ENCODE measurements around the gene DENND2A.

DNA sequence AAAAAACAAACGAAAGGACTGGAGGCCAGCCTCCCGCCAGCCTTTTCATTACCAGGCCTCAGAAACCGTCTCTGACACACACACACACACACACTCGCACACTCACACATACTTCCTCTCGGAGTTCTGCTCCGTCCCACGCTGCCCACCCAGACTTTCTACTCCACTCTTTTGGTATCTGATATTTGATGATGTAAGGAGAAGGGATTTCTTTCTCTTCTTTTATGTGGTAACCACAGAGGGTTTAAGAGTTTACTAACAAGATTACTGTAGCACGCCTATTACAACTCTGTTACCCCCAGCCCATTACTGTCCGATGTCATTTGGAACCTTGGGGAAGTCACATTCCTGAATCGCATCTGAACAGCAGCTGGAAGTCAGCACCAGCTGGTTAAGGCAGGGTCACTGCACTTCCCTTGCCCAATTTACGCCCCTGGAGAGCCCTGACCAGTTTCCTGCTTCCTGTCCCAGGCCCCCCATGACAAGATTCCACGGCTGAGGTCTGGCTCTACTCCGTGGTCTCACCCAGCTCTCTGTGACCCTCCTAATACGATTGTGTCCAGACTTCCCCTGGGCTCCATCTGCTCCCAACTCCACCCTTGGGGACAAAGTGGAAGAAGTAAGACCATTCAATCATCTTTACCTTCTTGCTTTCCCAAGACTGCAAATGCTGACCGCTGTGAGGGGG, 1.1 kb downstream of the DENND2A start:
- TF ChIP-seq, protein P1, sequence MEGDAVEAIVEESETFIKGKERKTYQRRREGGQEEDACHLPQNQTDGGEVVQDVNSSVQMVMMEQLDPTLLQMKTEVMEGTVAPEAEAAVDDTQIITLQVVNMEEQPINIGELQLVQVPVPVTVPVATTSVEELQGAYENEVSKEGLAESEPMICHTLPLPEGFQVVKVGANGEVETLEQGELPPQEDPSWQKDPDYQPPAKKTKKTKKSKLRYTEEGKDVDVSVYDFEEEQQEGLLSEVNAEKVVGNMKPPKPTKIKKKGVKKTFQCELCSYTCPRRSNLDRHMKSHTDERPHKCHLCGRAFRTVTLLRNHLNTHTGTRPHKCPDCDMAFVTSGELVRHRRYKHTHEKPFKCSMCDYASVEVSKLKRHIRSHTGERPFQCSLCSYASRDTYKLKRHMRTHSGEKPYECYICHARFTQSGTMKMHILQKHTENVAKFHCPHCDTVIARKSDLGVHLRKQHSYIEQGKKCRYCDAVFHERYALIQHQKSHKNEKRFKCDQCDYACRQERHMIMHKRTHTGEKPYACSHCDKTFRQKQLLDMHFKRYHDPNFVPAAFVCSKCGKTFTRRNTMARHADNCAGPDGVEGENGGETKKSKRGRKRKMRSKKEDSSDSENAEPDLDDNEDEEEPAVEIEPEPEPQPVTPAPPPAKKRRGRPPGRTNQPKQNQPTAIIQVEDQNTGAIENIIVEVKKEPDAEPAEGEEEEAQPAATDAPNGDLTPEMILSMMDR (IDR thresholded peaks at IDR 0.05), result no peak
- TF ChIP-seq POLR2A (IDR thresholded peaks at IDR 0.05), result no peak
